H9 (cell line): ENCODE results near the gene MYRF. TPM values are rescaled to one million over a fixed set of nuclear protein-coding genes. Genes with fewer than 3 reads are reported as not detected.

ENCODE experiments used
- DNase-seq: peaks from one replicate; pipeline ENCODE4 v3.0.0-alpha.2; 2017
- H2AFZ ChIP-seq: one replicate; pipeline ENCODE4 v1.6.1; 2013; ENCODE audit warnings: mild to moderate bottlenecking, low read length, control low read depth, moderate library complexity
- H2AK5ac ChIP-seq: 2 replicates; pipeline ENCODE4 v1.6.1; 2013; ENCODE audit warnings: low read length, control low read depth, mixed read lengths; ENCODE audit not compliant: insufficient read length
- H2BK120ac ChIP-seq: one replicate; pipeline ENCODE4 v1.6.1; 2013; ENCODE audit warnings: low read depth, mild to moderate bottlenecking, low read length, control low read depth, inconsistent platforms; ENCODE audit not compliant: poor library complexity, severe bottlenecking
- H2BK12ac ChIP-seq: 2 replicates; pipeline ENCODE4 v1.6.1; 2013; ENCODE audit warnings: low read length, control low read depth, mixed read lengths, low read depth; ENCODE audit not compliant: insufficient read length
- H2BK15ac ChIP-seq: 2 replicates; pipeline ENCODE4 v1.6.1; 2013; ENCODE audit warnings: low read depth, low read length, control low read depth
- H2BK20ac ChIP-seq: one replicate; pipeline ENCODE4 v1.6.1; 2013; ENCODE audit warnings: low read depth, mild to moderate bottlenecking, low read length, control low read depth, inconsistent platforms; ENCODE audit not compliant: poor library complexity, severe bottlenecking
- H2BK5ac ChIP-seq: 2 replicates; pipeline ENCODE4 v1.6.1; 2013; ENCODE audit warnings: low read length, control low read depth, mixed read lengths; ENCODE audit not compliant: insufficient read length
- H3K14ac ChIP-seq: 2 replicates; pipeline ENCODE4 v1.6.1; 2013; ENCODE audit warnings: low read length, control low read depth; ENCODE audit not compliant: insufficient read depth
- H3K18ac ChIP-seq: 2 replicates; pipeline ENCODE4 v1.6.1; 2013; ENCODE audit warnings: low read depth, mild to moderate bottlenecking, mixed read lengths, low read length, control low read depth; ENCODE audit not compliant: insufficient read length
- H3K23ac ChIP-seq: 2 replicates; pipeline ENCODE4 v1.6.1; 2013; ENCODE audit warnings: low read length, control low read depth, mixed read lengths, low read depth; ENCODE audit not compliant: insufficient read length
- H3K23me2 ChIP-seq: 2 replicates; pipeline ENCODE4 v1.6.1; 2013; ENCODE audit warnings: low read depth, mild to moderate bottlenecking, mixed read lengths, low read length, control low read depth; ENCODE audit not compliant: insufficient read length, poor library complexity, severe bottlenecking
- H3K27ac ChIP-seq: 2 replicates; pipeline ENCODE4 v1.5.1; 2013; ENCODE audit warnings: low read length, control low read depth, mixed read lengths, low read depth; ENCODE audit not compliant: insufficient read length
- H3K27me3 ChIP-seq: 2 replicates; pipeline ENCODE4 v1.6.1; 2013; ENCODE audit warnings: low read length, control low read depth, inconsistent platforms; ENCODE audit not compliant: insufficient read depth
- H3K4ac ChIP-seq: 2 replicates; pipeline ENCODE4 v1.6.1; 2013; ENCODE audit warnings: low read depth, mild to moderate bottlenecking, control low read depth, inconsistent platforms, low read length, moderate library complexity
- H3K4me1 ChIP-seq: 2 replicates; pipeline ENCODE4 v1.6.1; 2013; ENCODE audit warnings: low read length, control low read depth, inconsistent platforms; ENCODE audit not compliant: insufficient read depth
- H3K4me2 ChIP-seq: 2 replicates; pipeline ENCODE4 v1.6.1; 2013; ENCODE audit warnings: low read length, control low read depth, mixed read lengths; ENCODE audit not compliant: insufficient read length, insufficient read depth
- H3K56ac ChIP-seq: 2 replicates; pipeline ENCODE4 v1.6.1; 2013; ENCODE audit warnings: low read depth, mild to moderate bottlenecking, mixed read lengths, low read length, control low read depth; ENCODE audit not compliant: insufficient read length
- H3K79me1 ChIP-seq: 2 replicates; pipeline ENCODE4 v1.6.1; 2013; ENCODE audit warnings: low read depth, mild to moderate bottlenecking, moderate library complexity, low read length, control low read depth, inconsistent platforms; ENCODE audit not compliant: insufficient read depth, poor library complexity, severe bottlenecking
- H3K79me2 ChIP-seq: 2 replicates; pipeline ENCODE4 v1.6.1; 2013; ENCODE audit warnings: low read length, control low read depth, inconsistent platforms; ENCODE audit not compliant: insufficient read depth
- H3K9ac ChIP-seq: 2 replicates; pipeline ENCODE4 v1.6.1; 2013; ENCODE audit warnings: low read length, control low read depth, mixed read lengths; ENCODE audit not compliant: insufficient read length; ENCODE audit errors: extremely low read depth
- H3K9me3 ChIP-seq: one replicate; pipeline ENCODE4 v1.6.1; 2013; ENCODE audit warnings: low read depth, low read length, inconsistent platforms; ENCODE audit not compliant: control insufficient read depth
- H3T11ph ChIP-seq: one replicate; pipeline ENCODE4 v1.6.1; 2013; ENCODE audit warnings: mild to moderate bottlenecking, low read length, control low read depth, inconsistent platforms
- H4K20me1 ChIP-seq: one replicate; pipeline ENCODE4 v1.6.1; 2013; ENCODE audit not compliant: control insufficient read depth, insufficient read length, insufficient read depth
- H4K5ac ChIP-seq: 2 replicates; pipeline ENCODE4 v1.6.1; 2013; ENCODE audit warnings: low read depth, mild to moderate bottlenecking, mixed read lengths, low read length, control low read depth; ENCODE audit not compliant: insufficient read length
- H4K8ac ChIP-seq: replicated peaks from 2 replicates; pipeline ENCODE4 v1.6.1; 2013; ENCODE audit warnings: low read length, control low read depth, mixed read lengths, low read depth; ENCODE audit not compliant: insufficient read length
- H4K91ac ChIP-seq: 2 replicates; pipeline ENCODE4 v1.6.1; 2013; ENCODE audit warnings: low read depth, mild to moderate bottlenecking, moderate library complexity, mixed read lengths, low read length, control low read depth; ENCODE audit not compliant: insufficient read length
- H3K27ac Mint-ChIP-seq, 3 experiments: 2 replicates in 2 of 3; 3 replicates in 1 of 3; pipeline ENCODE4 v1.8.0; 2020 to 2021; ENCODE audit warnings: mixed read lengths in 3 of 3, mild to moderate bottlenecking in 1 of 3, moderate library complexity in 1 of 3
- H3K27me3 Mint-ChIP-seq: 2 replicates; pipeline ENCODE4 v1.8.0; 2021; ENCODE audit warnings: low read depth, mild to moderate bottlenecking, moderate library complexity, mixed read lengths
- H3K36me3 Mint-ChIP-seq, 3 experiments: 2 replicates in 2 of 3; 3 replicates in 1 of 3; pipeline ENCODE4 v1.8.0; 2020 to 2021; ENCODE audit warnings: low read depth in 3 of 3, mixed read lengths in 3 of 3; ENCODE audit not compliant: insufficient read depth in 1 of 3
- H3K4me1 Mint-ChIP-seq, 2 experiments: 2 replicates each; pipeline ENCODE4 v1.8.0; 2020; ENCODE audit warnings: mixed read lengths in 2 of 2
- H3K4me3 Mint-ChIP-seq, 2 experiments: 2 replicates in 1 of 2; 3 replicates in 1 of 2; pipeline ENCODE4 v1.8.0; 2020 to 2021; ENCODE audit warnings: mild to moderate bottlenecking in 2 of 2, mixed read lengths in 2 of 2, moderate library complexity in 1 of 2
- H3K9me3 Mint-ChIP-seq, 2 experiments: 2 replicates in 1 of 2; 3 replicates in 1 of 2; pipeline ENCODE4 v1.8.0; 2020; ENCODE audit warnings: mild to moderate bottlenecking in 2 of 2, mixed read lengths in 2 of 2, moderate library complexity in 1 of 2
- CTCF ChIP-seq: fragments of 200-600 bp; sonication (generic); conservative IDR thresholded peaks from 3 replicates; pipeline ENCODE4 v1.8.0; 2021; ENCODE audit warnings: antibody characterized with exemption, mild to moderate bottlenecking
- WGBS: extraction: QIAGEN DNeasy Blood & Tissue Kit; methylation state at CpG from one replicate; pipeline ENCODE4 v1.1.7; 2013; ENCODE audit warnings: missing lambda C conversion rate, low lambda C conversion rate, mixed read lengths; ENCODE audit not compliant: insufficient read length; ENCODE audit errors: extremely low coverage; 5-methylcytosine and 5-hydroxymethylcytosine counted together
- total RNA-seq: library from RNA; stranded (reverse); gene quantifications from 2 replicates; pipeline ENCODE4 v1.2.1, GENCODE V29; 2021

MYRF gene
- total RNA-seq, 1 experiment from 2014 or later, result 13.9 TPM

GRCh38 chr11:61771985-61772455 is 19.6 kb downstream of the MYRF start:
- Histone ChIP-seq H3K79me1 (no peaks in the 10 kb centered on the region), H3K18ac (no peak overlapping the region), H3K4me2 (no peak overlapping the region), H2BK20ac (no peak overlapping the region), H4K20me1 (no peaks in the 10 kb centered on the region), H3K9me3 (no peaks in the 10 kb centered on the region), H3K79me2 (no peaks in the 10 kb centered on the region), H2BK12ac (no peak overlapping the region), H2AK5ac (no peak overlapping the region), H3K4ac (no peak overlapping the region), H2AFZ (no peak overlapping the region), H2BK5ac (no peak overlapping the region), H3K9ac (no peak overlapping the region), H4K91ac (no peak overlapping the region), H3T11ph (no peak overlapping the region), H3K23ac (no peak overlapping the region), H2BK15ac (no peak overlapping the region), H4K5ac (no peak overlapping the region), H3K27ac (no peak overlapping the region), H3K56ac (no peak overlapping the region), H3K4me1 (no peaks in the 10 kb centered on the region), H3K14ac (no peak overlapping the region), H3K23me2 (no peaks in the 10 kb centered on the region), H2BK120ac (no peak overlapping the region), H3K27me3 (no peaks in the 10 kb centered on the region), H4K8ac (no peak overlapping the region)
- H3K27ac Mint-ChIP-seq, result peak overlapping the region in 1 of 3 experiments; percentile 16; a peak in 1 of 7 replicates
- no peak for TF ChIP-seq CTCF
- H3K4me3 Mint-ChIP-seq, result no peak overlapping the region
- peaks cover 0 to 2% of the 10 kb centered on the region in 2 experiments; a peak in 1 of 5 replicates for H3K9me3 Mint-ChIP-seq
- no peaks in the 10 kb centered on the region; a peak in 1 of 7 replicates for H3K36me3 Mint-ChIP-seq
- no peaks in the 10 kb centered on the region; the same call in 1 of the 2 replicates for H3K27me3 Mint-ChIP-seq
- peak; percentile 75 for DNase-seq
- no CpG with 5 or more reads among the region's 7 CpGs for WGBS
- peaks cover 17 to 26% of the 10 kb centered on the region in 2 experiments for H3K4me1 Mint-ChIP-seq
